Upper lobe of left lung (tissue), 4 donors: Measurements from ENCODE around the gene MEF2C.

Experiments used
- POLR2A ChIP-seq, 4 donors: fragments of 450-650 bp; IDR thresholded peaks; one replicate each; pipeline ENCODE4 v1.5.1; 2016 to 2017; ENCODE audit warnings: antibody characterized with exemption in 4 of 4, mild to moderate bottlenecking in 2 of 4
- TF ChIP-seq, protein P1 (sequence below), 6 experiments: fragments of 450-650 bp in 4 of 6; fragments of 200-600 bp in 2 of 6; sonication (generic) in 2 of 6; IDR thresholded peaks; one replicate each; pipeline ENCODE4 v1.5.1; 2016 to 2019; ENCODE audit warnings: antibody characterized with exemption in 6 of 6

DNA sequence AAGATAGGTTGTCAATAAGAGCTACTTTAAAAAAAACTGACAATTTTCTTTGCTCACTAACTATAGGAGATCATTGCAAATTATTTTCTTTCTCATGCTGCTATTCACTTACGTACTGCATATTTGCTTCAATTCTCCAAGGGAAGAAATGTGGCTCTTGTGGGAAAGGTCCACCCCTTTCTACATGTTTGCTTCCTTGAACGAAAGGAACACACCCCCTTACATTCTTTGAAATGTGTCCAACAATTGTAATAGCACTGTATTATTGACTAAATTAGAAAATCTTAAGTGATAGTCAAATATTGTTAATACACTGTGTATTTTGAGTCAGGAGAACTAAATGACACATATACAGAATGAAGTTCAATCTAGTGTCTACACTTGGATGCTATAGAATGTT, 5.2 kb downstream of the MEF2C start:
- TF ChIP-seq, protein P1, sequence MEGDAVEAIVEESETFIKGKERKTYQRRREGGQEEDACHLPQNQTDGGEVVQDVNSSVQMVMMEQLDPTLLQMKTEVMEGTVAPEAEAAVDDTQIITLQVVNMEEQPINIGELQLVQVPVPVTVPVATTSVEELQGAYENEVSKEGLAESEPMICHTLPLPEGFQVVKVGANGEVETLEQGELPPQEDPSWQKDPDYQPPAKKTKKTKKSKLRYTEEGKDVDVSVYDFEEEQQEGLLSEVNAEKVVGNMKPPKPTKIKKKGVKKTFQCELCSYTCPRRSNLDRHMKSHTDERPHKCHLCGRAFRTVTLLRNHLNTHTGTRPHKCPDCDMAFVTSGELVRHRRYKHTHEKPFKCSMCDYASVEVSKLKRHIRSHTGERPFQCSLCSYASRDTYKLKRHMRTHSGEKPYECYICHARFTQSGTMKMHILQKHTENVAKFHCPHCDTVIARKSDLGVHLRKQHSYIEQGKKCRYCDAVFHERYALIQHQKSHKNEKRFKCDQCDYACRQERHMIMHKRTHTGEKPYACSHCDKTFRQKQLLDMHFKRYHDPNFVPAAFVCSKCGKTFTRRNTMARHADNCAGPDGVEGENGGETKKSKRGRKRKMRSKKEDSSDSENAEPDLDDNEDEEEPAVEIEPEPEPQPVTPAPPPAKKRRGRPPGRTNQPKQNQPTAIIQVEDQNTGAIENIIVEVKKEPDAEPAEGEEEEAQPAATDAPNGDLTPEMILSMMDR (IDR thresholded peaks at IDR 0.05) = no peak
- TF ChIP-seq POLR2A (IDR thresholded peaks at IDR 0.05) = no peak
